ENCODE results near the gene RNF126.

GRCh38 chr19:643736-644135 lies 19.3 kb downstream of the RNF126 start:
- TF ChIP-seq GATA3 (IDR thresholded peaks at IDR 0.05; ENCODE audit: low read depth, low read length) (no peak), GATA2 (IDR thresholded peaks at IDR 0.05; ENCODE audit: low read depth, low read length) (no peak)

Measured in SH-SY5Y (cell line).